Keratinocyte (primary cell): Measurements from ENCODE around the gene COMMD4. TPM values are rescaled to one million over a fixed set of nuclear protein-coding genes. Genes with fewer than 3 reads are reported as not detected.
"Not testable (repeated sequence)": the region's sequence is repeated elsewhere in the genome, so short reads cannot be mapped to it uniquely, and the experiment has no call there.

Experiments
- DNase-seq: peaks from one replicate; pipeline ENCODE4 v3.0.0-alpha.2; 2011; ENCODE audit warnings: low read depth, missing footprints, low spot score
- FAIRE-seq: peaks from 2 replicates; lab custom pipeline; 2011; peaks lifted over from hg19 to GRCh38; lab: Jason Lieb, UNC
- H2AFZ ChIP-seq: 2 replicates; pipeline ENCODE4 v1.6.0; 2012; ENCODE audit warnings: low read length, control low read depth, inconsistent platforms; ENCODE audit not compliant: control insufficient read depth
- H3K27ac ChIP-seq: 2 replicates; pipeline ENCODE4 v1.5.1; 2011; ENCODE audit warnings: low read length; ENCODE audit not compliant: control insufficient read depth, insufficient read depth
- H3K27me3 ChIP-seq: 3 replicates; pipeline ENCODE4 v1.6.0; 2011; ENCODE audit warnings: low read length; ENCODE audit not compliant: control insufficient read depth, insufficient read depth; ENCODE audit errors: extremely low read depth
- H3K36me3 ChIP-seq, 2 experiments: 2 replicates in 1 of 2; 3 replicates in 1 of 2; pipeline ENCODE4 v1.5.1; 2011; ENCODE audit warnings: low read length in 2 of 2, mild to moderate bottlenecking in 1 of 2; ENCODE audit not compliant: control insufficient read depth in 2 of 2, insufficient read depth in 2 of 2; ENCODE audit errors: extremely low read depth in 1 of 2
- H3K4me1 ChIP-seq: 3 replicates; pipeline ENCODE4 v1.5.1; 2011; ENCODE audit warnings: low read length; ENCODE audit not compliant: control insufficient read depth, insufficient read depth; ENCODE audit errors: extremely low read depth
- H3K4me2 ChIP-seq: 3 replicates; pipeline ENCODE4 v1.6.0; 2011; ENCODE audit warnings: low read depth, low read length; ENCODE audit not compliant: control insufficient read depth, insufficient read depth; ENCODE audit errors: extremely low read depth
- H3K4me3 ChIP-seq, 3 experiments: fragments of 200-600 bp in 1 of 3; sonication (generic) in 1 of 3; 2 replicates in 2 of 3; 3 replicates in 1 of 3; pipeline ENCODE4 v1.5.1; 2011 to 2016; ENCODE audit warnings: low read length in 3 of 3, mild to moderate bottlenecking in 3 of 3, control low read depth in 2 of 3, inconsistent platforms in 1 of 3, low read depth in 1 of 3, mixed read lengths in 1 of 3, mixed run types in 1 of 3, moderate library complexity in 1 of 3; ENCODE audit not compliant: control insufficient read depth in 2 of 3, insufficient read depth in 2 of 3; ENCODE audit errors: extremely low read depth in 1 of 3
- H3K79me2 ChIP-seq: 2 replicates; pipeline ENCODE4 v1.6.0; 2012; ENCODE audit warnings: low read length; ENCODE audit not compliant: control insufficient read depth, insufficient read depth
- H3K9ac ChIP-seq: 3 replicates; pipeline ENCODE4 v1.6.0; 2011; ENCODE audit warnings: low read length; ENCODE audit not compliant: control insufficient read depth, insufficient read depth; ENCODE audit errors: extremely low read depth
- H3K9me1 ChIP-seq: 3 replicates; pipeline ENCODE4 v1.6.0; 2011; ENCODE audit warnings: low read length; ENCODE audit not compliant: control insufficient read depth, insufficient read depth; ENCODE audit errors: extremely low read depth
- H3K9me3 ChIP-seq: 2 replicates; pipeline ENCODE4 v1.5.1; 2012; ENCODE audit warnings: low read depth, low read length; ENCODE audit not compliant: control insufficient read depth
- H4K20me1 ChIP-seq: 3 replicates; pipeline ENCODE4 v1.6.0; 2011; ENCODE audit warnings: low read length; ENCODE audit not compliant: control insufficient read depth, insufficient read depth; ENCODE audit errors: extremely low read depth
- EZH2 ChIP-seq: IDR thresholded peaks from one replicate; pipeline ENCODE4 v1.6.1; 2012; ENCODE audit warnings: inconsistent platforms, mild to moderate bottlenecking, low read length, moderate library complexity
- dilution Hi-C: fragments of 300-500 bp; cut with MboI; formaldehyde crosslinking; loops from one replicate; pipeline ENCODE4 v1.7.0; 2020; ENCODE audit warnings: low sequenced_read_pairs; ENCODE audit not compliant: extremely low pct_ligation_motif_present
- polyA plus RNA-seq, 5 experiments: library from polyadenylated mRNA; depleted of rRNA in 3 of 5; stranded (reverse) in 3 of 5; stranded (forward) in 1 of 5; unstranded in 1 of 5; fragments of >200 nt; gene quantifications; 1 replicate in 1 of 5; 2 replicates in 3 of 5; 3 replicates in 1 of 5; pipeline versions ENCODE4 v1.2.1 to v1.2.3, GENCODE V29; 2011 to 2012; ENCODE audit warnings: missing spikeins in 2 of 5, low read depth in 1 of 5, low replicate concordance in 1 of 5
- TF ChIP-seq, protein P1 (sequence below), 3 experiments: IDR thresholded peaks in 1 of 3; conservative IDR thresholded peaks in 1 of 3; optimal IDR thresholded peaks in 1 of 3; 2 replicates in 2 of 3; 3 replicates in 1 of 3; pipeline versions ENCODE3 to v1.5.1; 2011; ENCODE audit warnings: low read length in 3 of 3, mild to moderate bottlenecking in 3 of 3, moderate library complexity in 2 of 3, control low read depth in 1 of 3, inconsistent platforms in 1 of 3; ENCODE audit not compliant: insufficient read depth in 2 of 3; ENCODE audit errors: extremely low read depth in 1 of 3

COMMD4 gene
- polyA plus RNA-seq, 1 donor (not counting 4 experiments of a cell fraction or from before 2014, with no cell fraction given) = 48.2 TPM

GRCh38 chr15:75309711-75310110 lies 26.2 kb upstream of the COMMD4 start:
- H3K9ac ChIP-seq = no peak overlapping the region
- H3K4me1 ChIP-seq = peaks cover 7% of the 10 kb centered on the region
- TF ChIP-seq, protein P1, sequence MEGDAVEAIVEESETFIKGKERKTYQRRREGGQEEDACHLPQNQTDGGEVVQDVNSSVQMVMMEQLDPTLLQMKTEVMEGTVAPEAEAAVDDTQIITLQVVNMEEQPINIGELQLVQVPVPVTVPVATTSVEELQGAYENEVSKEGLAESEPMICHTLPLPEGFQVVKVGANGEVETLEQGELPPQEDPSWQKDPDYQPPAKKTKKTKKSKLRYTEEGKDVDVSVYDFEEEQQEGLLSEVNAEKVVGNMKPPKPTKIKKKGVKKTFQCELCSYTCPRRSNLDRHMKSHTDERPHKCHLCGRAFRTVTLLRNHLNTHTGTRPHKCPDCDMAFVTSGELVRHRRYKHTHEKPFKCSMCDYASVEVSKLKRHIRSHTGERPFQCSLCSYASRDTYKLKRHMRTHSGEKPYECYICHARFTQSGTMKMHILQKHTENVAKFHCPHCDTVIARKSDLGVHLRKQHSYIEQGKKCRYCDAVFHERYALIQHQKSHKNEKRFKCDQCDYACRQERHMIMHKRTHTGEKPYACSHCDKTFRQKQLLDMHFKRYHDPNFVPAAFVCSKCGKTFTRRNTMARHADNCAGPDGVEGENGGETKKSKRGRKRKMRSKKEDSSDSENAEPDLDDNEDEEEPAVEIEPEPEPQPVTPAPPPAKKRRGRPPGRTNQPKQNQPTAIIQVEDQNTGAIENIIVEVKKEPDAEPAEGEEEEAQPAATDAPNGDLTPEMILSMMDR (optimal IDR thresholded peaks at IDR 0.05 in 1 of 3, IDR thresholded peaks at IDR 0.05 in 1 of 3, conservative IDR thresholded peaks at IDR 0.05 in 1 of 3; ENCODE audit: extremely low read depth in 1 of 3, insufficient read depth in 2 of 3, low read length in 3 of 3) = no peak
- TF ChIP-seq EZH2 = no peak
- peaks cover 5% of the 10 kb centered on the region for H3K9me3 ChIP-seq
- FAIRE-seq (no peak), DNase-seq (no peak)
- no peaks in the 10 kb centered on the region for H3K9me1 ChIP-seq
- peaks cover 6% of the 10 kb centered on the region for H3K27me3 ChIP-seq
- no peak overlapping the region for H2AFZ ChIP-seq
- no peak overlapping the region for H3K4me3 ChIP-seq
- H3K79me2 ChIP-seq = no peaks in the 10 kb centered on the region
- H4K20me1 ChIP-seq = no peaks in the 10 kb centered on the region
- dilution Hi-C loops = no loop called here
- H3K4me2 ChIP-seq = no peak overlapping the region
- H3K27ac ChIP-seq = no peak overlapping the region
- H3K36me3 ChIP-seq = no peaks in the 10 kb centered on the region

DNA sequence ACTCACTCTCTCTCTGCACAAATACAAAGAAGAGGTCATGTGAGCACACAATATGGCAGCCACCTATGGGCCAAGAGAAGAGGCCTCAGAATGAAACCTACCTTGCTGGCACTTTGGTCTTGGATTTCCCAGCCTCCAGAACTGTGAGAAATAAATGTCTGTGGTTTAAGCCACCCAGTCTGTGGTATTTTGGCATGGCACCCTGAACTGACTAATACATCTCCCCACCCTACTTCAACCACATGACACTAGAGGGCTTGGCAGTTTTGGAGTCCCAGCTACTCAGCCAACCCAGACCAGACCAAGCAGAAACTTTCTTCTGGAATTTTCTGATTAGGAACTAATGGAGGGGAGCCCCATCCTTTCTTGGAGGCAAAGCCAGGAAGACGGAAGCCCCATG lies 23.3 kb upstream of the COMMD4 start:
- peak; percentile 26 for DNase-seq
- FAIRE-seq = not testable (repeated sequence)

More for the DNA sequence above, 23.3 kb upstream of the COMMD4 start:
- Histone ChIP-seq H2AFZ (peak overlapping the region; percentile 51), H3K4me2 (peak overlapping the region; percentile 41), H3K9ac (peak overlapping the region; percentile 22)
- H3K27ac ChIP-seq, H3K9me1 ChIP-seq, H3K4me1 ChIP-seq, H3K79me2 ChIP-seq, dilution Hi-C loops, H3K4me3 ChIP-seq, H4K20me1 ChIP-seq, H3K9me3 ChIP-seq, H3K27me3 ChIP-seq, H3K36me3 ChIP-seq: not testable (repeated sequence)
